Measurements from ENCODE around the gene PRPF40A. TPM values are rescaled to one million over a fixed set of nuclear protein-coding genes. Genes with fewer than 3 reads are reported as not detected.

PRPF40A gene
- total and polyA plus RNA-seq, 2 of the 13 experiments (the other 11 are each of a cell fraction or from before 2014, with no cell fraction given), result 146 to 207 TPM

GRCh38 chr2:152718076-152718908 is 1.0 kb upstream of the PRPF40A start, which contains the start of gene ARL6IP6 (continued):
- TF ChIP-seq ZNF749 (CRISPR knock-in tag; IDR thresholded peaks at IDR 0.05; ENCODE audit: borderline replicate concordance) (peak; percentile 76), NR2F6 (IDR thresholded peaks at IDR 0.05) (no peak), NR2F6 (CRISPR knock-in tag; IDR thresholded peaks at IDR 0.05) (peak; percentile 34), ZMAT3 (CRISPR knock-in tag; conservative IDR thresholded peaks at IDR 0.05) (peak; percentile 87; the same call in 1 of the 2 replicates), PAXIP1 (CRISPR knock-in tag; conservative IDR thresholded peaks at IDR 0.05) (peak; percentile 32), IRF2 (CRISPR knock-in tag; IDR thresholded peaks at IDR 0.05) (peak; percentile 24; the same call in 1 of the 2 replicates), KLF11 (CRISPR knock-in tag; IDR thresholded peaks at IDR 0.05) (peak; percentile 27; the same call in 1 of the 2 replicates), RFX3 (CRISPR knock-in tag; IDR thresholded peaks at IDR 0.05) (no peak), ZNF747 (CRISPR knock-in tag; IDR thresholded peaks at IDR 0.05; ENCODE audit: borderline replicate concordance) (peak; percentile 89), TBL1XR1 (IDR thresholded peaks at IDR 0.05; ENCODE audit: borderline replicate concordance, low read length, partially characterized antibody) (no peak), MED1 (CRISPR knock-in tag; IDR thresholded peaks at IDR 0.05) (peak; percentile 65), POLR2AphosphoS5 (IDR thresholded peaks at IDR 0.05; ENCODE audit: low read depth, low read length) (peak; percentile 92), SP4 (CRISPR knock-in tag; IDR thresholded peaks at IDR 0.05) (peak; percentile 91), STAT5B (CRISPR knock-in tag; IDR thresholded peaks at IDR 0.05) (peak; percentile 93; the same call in 1 of the 2 replicates), MBD4 (IDR thresholded peaks at IDR 0.05; ENCODE audit: borderline replicate concordance, low read length) (no peak), ZNF33B (CRISPR knock-in tag; IDR thresholded peaks at IDR 0.05) (peak; percentile 91), ZNF687 (CRISPR knock-in tag; IDR thresholded peaks at IDR 0.05) (peak; percentile 83)
- TF ChIP-seq, protein P1, sequence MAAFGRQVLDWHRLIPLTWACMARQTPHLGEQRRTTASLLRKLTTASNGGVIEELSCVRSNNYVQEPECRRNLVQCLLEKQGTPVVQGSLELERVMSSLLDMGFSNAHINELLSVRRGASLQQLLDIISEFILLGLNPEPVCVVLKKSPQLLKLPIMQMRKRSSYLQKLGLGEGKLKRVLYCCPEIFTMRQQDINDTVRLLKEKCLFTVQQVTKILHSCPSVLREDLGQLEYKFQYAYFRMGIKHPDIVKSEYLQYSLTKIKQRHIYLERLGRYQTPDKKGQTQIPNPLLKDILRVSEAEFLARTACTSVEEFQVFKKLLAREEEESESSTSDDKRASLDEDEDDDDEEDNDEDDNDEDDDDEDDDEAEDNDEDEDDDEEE (CRISPR knock-in tag; IDR thresholded peaks at IDR 0.05), result peak; percentile 89; the same call in 1 of the 2 replicates
- TF ChIP-seq, protein P2, sequence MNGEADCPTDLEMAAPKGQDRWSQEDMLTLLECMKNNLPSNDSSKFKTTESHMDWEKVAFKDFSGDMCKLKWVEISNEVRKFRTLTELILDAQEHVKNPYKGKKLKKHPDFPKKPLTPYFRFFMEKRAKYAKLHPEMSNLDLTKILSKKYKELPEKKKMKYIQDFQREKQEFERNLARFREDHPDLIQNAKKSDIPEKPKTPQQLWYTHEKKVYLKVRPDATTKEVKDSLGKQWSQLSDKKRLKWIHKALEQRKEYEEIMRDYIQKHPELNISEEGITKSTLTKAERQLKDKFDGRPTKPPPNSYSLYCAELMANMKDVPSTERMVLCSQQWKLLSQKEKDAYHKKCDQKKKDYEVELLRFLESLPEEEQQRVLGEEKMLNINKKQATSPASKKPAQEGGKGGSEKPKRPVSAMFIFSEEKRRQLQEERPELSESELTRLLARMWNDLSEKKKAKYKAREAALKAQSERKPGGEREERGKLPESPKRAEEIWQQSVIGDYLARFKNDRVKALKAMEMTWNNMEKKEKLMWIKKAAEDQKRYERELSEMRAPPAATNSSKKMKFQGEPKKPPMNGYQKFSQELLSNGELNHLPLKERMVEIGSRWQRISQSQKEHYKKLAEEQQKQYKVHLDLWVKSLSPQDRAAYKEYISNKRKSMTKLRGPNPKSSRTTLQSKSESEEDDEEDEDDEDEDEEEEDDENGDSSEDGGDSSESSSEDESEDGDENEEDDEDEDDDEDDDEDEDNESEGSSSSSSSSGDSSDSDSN (CRISPR knock-in tag; IDR thresholded peaks at IDR 0.05), result peak; percentile 88; the same call in 1 of the 2 replicates

All from HepG2 (cell line).